Cardiac muscle cell (in vitro differentiated cells and primary cell): ENCODE results near the gene VWA8. TPM values are rescaled to one million over a fixed set of nuclear protein-coding genes. Genes with fewer than 3 reads are reported as not detected.
"Not testable (repeated sequence)": the region's sequence is repeated elsewhere in the genome, so short reads cannot be mapped to it uniquely, and the experiment has no call there.

Experiments used
- DNase-seq, 2 donors: peaks; one replicate each; pipeline versions ENCODE4 v3.0.0 to v3.0.0-alpha.2; 2010 to 2017; ENCODE audit warnings: low read depth in 1 of 2, low spot score in 1 of 2
- H3K27ac ChIP-seq: fragments of 200-600 bp; sonication (generic); 2 replicates; pipeline ENCODE4 v1.5.1; 2016
- H3K27me3 ChIP-seq: fragments of 200-600 bp; sonication (generic); 2 replicates; pipeline ENCODE4 v1.6.0; 2016; ENCODE audit warnings: control low read depth
- H3K36me3 ChIP-seq: fragments of 200-600 bp; sonication (generic); 2 replicates; pipeline ENCODE4 v1.5.1; 2016; ENCODE audit warnings: control low read depth
- H3K4me1 ChIP-seq: fragments of 200-600 bp; sonication (generic); 2 replicates; pipeline ENCODE4 v1.8.1; 2017; ENCODE audit warnings: low read depth, mild to moderate bottlenecking, mixed run types
- H3K4me3 ChIP-seq: fragments of 200-600 bp; sonication (generic); 2 replicates; pipeline ENCODE4 v1.5.1; 2016; ENCODE audit warnings: mild to moderate bottlenecking
- H3K9me3 ChIP-seq: fragments of 200-600 bp; sonication (generic); 2 replicates; pipeline ENCODE4 v1.5.1; 2017; ENCODE audit warnings: low read depth, mild to moderate bottlenecking, control low read depth
- CTCF ChIP-seq: IDR thresholded peaks from 2 replicates; pipeline ENCODE4 v1.5.1; 2012; ENCODE audit warnings: low read depth, mild to moderate bottlenecking, low read length
- polyA plus RNA-seq: library from polyadenylated mRNA; unstranded; fragments of >200 nt; fragmentation: Nextera tagmentation; extraction: Ambion mirVana; gene quantifications from 2 replicates; pipeline ENCODE4 v1.2.1, GENCODE V29; 2016
- total RNA-seq: library from RNA; depleted of rRNA; stranded (reverse); fragments of >200 nt; gene quantifications from 2 replicates; pipeline ENCODE4 v1.2.3, GENCODE V29; 2016

The VWA8 gene
- total and polyA plus RNA-seq, 2 experiments from 2014 or later: 9.4 to 22.9 TPM

- no peak for DNase-seq
- Histone ChIP-seq H3K36me3 (peaks cover 6% of the 10 kb centered on the region), H3K27ac (no peak overlapping the region), H3K9me3 (no peaks in the 10 kb centered on the region), H3K4me1 (no peaks in the 10 kb centered on the region), H3K4me3 (no peak overlapping the region), H3K27me3 (no peaks in the 10 kb centered on the region)
- no peak for TF ChIP-seq CTCF
Measured at GRCh38 chr13:41580345-41580744, 380.6 kb downstream of the VWA8 start.

- Histone ChIP-seq H3K9me3 (no peaks in the 10 kb centered on the region), H3K27me3 (no peaks in the 10 kb centered on the region), H3K36me3 (peaks cover 6% of the 10 kb centered on the region), H3K4me1 (no peaks in the 10 kb centered on the region), H3K27ac (no peak overlapping the region), H3K4me3 (no peak overlapping the region)
- DNase-seq: no peak
- no peak for TF ChIP-seq CTCF
Measured at GRCh38 chr13:41579881-41580280, 381.0 kb downstream of the VWA8 start.

GRCh38 chr13:41579168-41579567 lies 381.7 kb downstream of the VWA8 start:
- no peak for TF ChIP-seq CTCF
- DNase-seq: no peak
- no peaks in the 10 kb centered on the region for H3K4me1 ChIP-seq
- peaks cover 5% of the 10 kb centered on the region for H3K36me3 ChIP-seq
- no peaks in the 10 kb centered on the region for H3K9me3 ChIP-seq
- H3K27ac ChIP-seq: no peak overlapping the region
- H3K27me3 ChIP-seq: no peaks in the 10 kb centered on the region
- no peak overlapping the region for H3K4me3 ChIP-seq

GRCh38 chr13:41578371-41578770 lies 382.5 kb downstream of the VWA8 start:
- H3K36me3 ChIP-seq: peaks cover 3% of the 10 kb centered on the region
- H3K4me1 ChIP-seq: no peaks in the 10 kb centered on the region
- no peak for DNase-seq
- no peaks in the 10 kb centered on the region for H3K9me3 ChIP-seq
- no peak overlapping the region for H3K4me3 ChIP-seq
- H3K27ac ChIP-seq: no peak overlapping the region
- TF ChIP-seq CTCF: no peak
- H3K27me3 ChIP-seq: no peaks in the 10 kb centered on the region

- no peak overlapping the region for H3K4me3 ChIP-seq
- no peaks in the 10 kb centered on the region for H3K27me3 ChIP-seq
- H3K27ac ChIP-seq: no peak overlapping the region
- peaks cover 3% of the 10 kb centered on the region for H3K36me3 ChIP-seq
- no peaks in the 10 kb centered on the region for H3K4me1 ChIP-seq
- TF ChIP-seq CTCF: no peak
- no peaks in the 10 kb centered on the region for H3K9me3 ChIP-seq
- peak in 1 of 2 donors; percentile 71 for DNase-seq
Measured at GRCh38 chr13:41577436-41577835, 383.5 kb downstream of the VWA8 start.

GRCh38 chr13:41573640-41574039 lies 387.3 kb downstream of the VWA8 start:
- not testable (repeated sequence) for DNase-seq, H3K4me3 ChIP-seq, H3K4me1 ChIP-seq, H3K27ac ChIP-seq, H3K27me3 ChIP-seq, H3K9me3 ChIP-seq
- H3K36me3 ChIP-seq: peaks cover 11% of the 10 kb centered on the region

- H3K4me3 ChIP-seq, DNase-seq, H3K4me1 ChIP-seq, H3K27me3 ChIP-seq, H3K9me3 ChIP-seq, H3K27ac ChIP-seq: not testable (repeated sequence)
- H3K36me3 ChIP-seq: peaks cover 17% of the 10 kb centered on the region
Measured at GRCh38 chr13:41571817-41572340, 389.0 kb downstream of the VWA8 start.
